ENCODE results near the gene NGF.

- TF ChIP-seq CTCF (IDR thresholded peaks at IDR 0.05), result no peak
- no peak for TF ChIP-seq POLR2A (IDR thresholded peaks at IDR 0.05)
Observed at GRCh38 chr1:115324649-115325420, 13.2 kb downstream of the NGF start.

All from thyroid gland (tissue), 4 donors.